Sigmoid colon (tissue), 7 donors: ENCODE data around the gene CTLA4. TPM values are rescaled to one million over a fixed set of nuclear protein-coding genes. Genes with fewer than 3 reads are reported as not detected.
A peak's percentile ranks its signal among the peaks of the same experiment; 100 is the strongest.

Experiments
- DNase-seq: peaks from one replicate; pipeline ENCODE4 v3.0.0-alpha.2; 2019
- H3K27ac ChIP-seq, 4 donors: fragments of 200-600 bp; sonication (generic); one replicate each; pipeline ENCODE4 v1.5.1; 2016 to 2019; ENCODE audit warnings: mild to moderate bottlenecking in 1 of 4
- H3K27me3 ChIP-seq, 3 donors: fragments of 200-600 bp; sonication (generic); one replicate each; pipeline ENCODE4 v1.5.1; 2019; ENCODE audit warnings: mild to moderate bottlenecking in 1 of 3
- H3K36me3 ChIP-seq, 4 donors: fragments of 200-600 bp; sonication (generic); one replicate each; pipeline ENCODE4 v1.5.1; 2016 to 2019
- H3K4me1 ChIP-seq, 4 donors: fragments of 200-600 bp; sonication (generic); one replicate each; pipeline ENCODE4 v1.5.1; 2017 to 2019
- H3K4me3 ChIP-seq, 4 donors: fragments of 200-600 bp; sonication (generic); one replicate each; pipeline ENCODE4 v1.5.1; 2017 to 2019; ENCODE audit warnings: mild to moderate bottlenecking in 2 of 4, moderate library complexity in 1 of 4
- H3K9me3 ChIP-seq, 4 donors: fragments of 200-600 bp in 3 of 4; sonication (generic) in 3 of 4; one replicate each; pipeline versions ENCODE4 v1.5.1 to v1.6.1; 2013 to 2019
- EP300 ChIP-seq, 4 donors: sonication (generic); formaldehyde crosslinking; IDR thresholded peaks; one replicate each; pipeline ENCODE4 v1.6.1; 2017; ENCODE audit warnings: antibody characterized with exemption in 4 of 4
- POLR2A ChIP-seq, 2 donors: fragments of 450-650 bp; IDR thresholded peaks; one replicate each; pipeline ENCODE4 v1.6.1; 2016; ENCODE audit warnings: antibody characterized with exemption in 2 of 2, mild to moderate bottlenecking in 2 of 2, moderate library complexity in 2 of 2
- POLR2AphosphoS5 ChIP-seq, 4 donors: sonication (generic); formaldehyde crosslinking; IDR thresholded peaks; one replicate each; pipeline ENCODE4 v1.6.1; 2017; ENCODE audit warnings: antibody characterized with exemption in 4 of 4
- WGBS, 2 donors: extraction: QIAGEN DNeasy Blood & Tissue Kit; methylation state at CpG; one replicate each; pipeline ENCODE4 v1.1.7; 2013; 5-methylcytosine and 5-hydroxymethylcytosine counted together
- intact Hi-C: fragments of 100-400 bp; cut with DNase I; formaldehyde crosslinking; loops from one replicate; pipeline ENCODE4 v1.15.1; 2023
- polyA plus RNA-seq, 3 donors: library from polyadenylated mRNA; stranded (reverse); fragments of 200-250 nt; gene quantifications; one replicate each; pipeline ENCODE4 v1.2.3, GENCODE V29; 2013
- total RNA-seq, 4 donors: library from RNA; depleted of rRNA; stranded (reverse); fragments of >200 nt; gene quantifications; one replicate each; pipeline ENCODE4 v1.1.0, GENCODE V29; 2016
- TF ChIP-seq, protein P1 (sequence below), 4 experiments: fragments of 450-650 bp in 3 of 4; fragments of 200-600 bp in 1 of 4; IDR thresholded peaks; one replicate each; pipeline ENCODE4 v1.5.1; 2016 to 2019; ENCODE audit warnings: antibody characterized with exemption in 4 of 4, mild to moderate bottlenecking in 3 of 4, moderate library complexity in 2 of 4
- donor health status: healthy with polysubstance abuse.
- donor health status: Bipolar disorder and iron deficiency.
- donor health status: healthy.

The CTLA4 gene
- total and polyA plus RNA-seq, 7 donors, result 0.49 to 9.0 TPM; not detected in 5

DNA sequence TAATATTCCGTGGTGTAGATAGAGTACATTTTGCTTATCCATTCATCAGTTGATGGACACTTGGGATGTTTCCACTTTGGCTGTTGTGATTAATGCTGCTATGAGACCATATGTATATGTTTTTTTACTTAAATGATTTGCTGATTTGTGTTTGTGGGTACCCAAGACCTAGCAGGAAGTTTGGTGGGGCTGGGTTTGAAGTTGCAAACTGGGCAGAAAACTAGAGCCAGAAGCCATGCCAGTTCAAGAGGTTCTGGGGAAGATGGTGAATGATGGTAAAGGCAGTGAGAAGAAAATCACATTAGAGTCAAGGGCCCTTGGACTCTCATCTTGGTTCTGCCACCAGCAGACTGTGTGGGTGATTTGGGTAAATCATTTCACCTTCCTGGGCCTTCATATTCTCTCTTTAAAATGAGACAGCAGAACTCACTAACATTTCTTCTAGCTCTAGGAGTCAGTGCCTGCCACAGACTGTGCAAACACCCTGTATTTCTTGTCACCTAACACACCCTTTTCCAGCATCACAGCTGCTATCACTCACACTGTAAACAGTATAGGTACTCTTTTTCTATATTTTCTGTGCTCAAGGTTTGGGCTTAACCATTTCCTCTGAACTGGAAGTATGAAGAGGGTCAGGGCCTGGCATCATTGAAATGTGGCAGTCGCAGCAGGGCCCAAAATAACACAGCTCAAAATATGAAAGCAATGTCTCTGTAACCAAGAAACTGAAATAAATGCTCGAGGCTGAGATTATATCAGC is 8.4 kb upstream of the CTLA4 start:
- no peaks in the 10 kb centered on the region for H3K36me3 ChIP-seq
- DNase-seq, result no peak
- peak overlapping the region in 1 of 4 donors; percentile 39 for H3K27ac ChIP-seq
- H3K4me1 ChIP-seq, result peaks cover 0 to 7% (median 2%) of the 10 kb centered on the region in 4 donors
- TF ChIP-seq, protein P1, sequence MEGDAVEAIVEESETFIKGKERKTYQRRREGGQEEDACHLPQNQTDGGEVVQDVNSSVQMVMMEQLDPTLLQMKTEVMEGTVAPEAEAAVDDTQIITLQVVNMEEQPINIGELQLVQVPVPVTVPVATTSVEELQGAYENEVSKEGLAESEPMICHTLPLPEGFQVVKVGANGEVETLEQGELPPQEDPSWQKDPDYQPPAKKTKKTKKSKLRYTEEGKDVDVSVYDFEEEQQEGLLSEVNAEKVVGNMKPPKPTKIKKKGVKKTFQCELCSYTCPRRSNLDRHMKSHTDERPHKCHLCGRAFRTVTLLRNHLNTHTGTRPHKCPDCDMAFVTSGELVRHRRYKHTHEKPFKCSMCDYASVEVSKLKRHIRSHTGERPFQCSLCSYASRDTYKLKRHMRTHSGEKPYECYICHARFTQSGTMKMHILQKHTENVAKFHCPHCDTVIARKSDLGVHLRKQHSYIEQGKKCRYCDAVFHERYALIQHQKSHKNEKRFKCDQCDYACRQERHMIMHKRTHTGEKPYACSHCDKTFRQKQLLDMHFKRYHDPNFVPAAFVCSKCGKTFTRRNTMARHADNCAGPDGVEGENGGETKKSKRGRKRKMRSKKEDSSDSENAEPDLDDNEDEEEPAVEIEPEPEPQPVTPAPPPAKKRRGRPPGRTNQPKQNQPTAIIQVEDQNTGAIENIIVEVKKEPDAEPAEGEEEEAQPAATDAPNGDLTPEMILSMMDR (IDR thresholded peaks at IDR 0.05), result no peak
- no peak for TF ChIP-seq EP300 (IDR thresholded peaks at IDR 0.05)
- no peak for TF ChIP-seq POLR2AphosphoS5 (IDR thresholded peaks at IDR 0.05)
- WGBS, 2 donors, result 83 to 89% methylated on average over 3 of the region's 3 CpGs
- H3K9me3 ChIP-seq, result peaks cover 0 to 1% (median 0%) of the 10 kb centered on the region in 4 donors
- H3K27me3 ChIP-seq, result no peaks in the 10 kb centered on the region
- no peak overlapping the region for H3K4me3 ChIP-seq
- intact Hi-C loops, result no loop called here

DNA sequence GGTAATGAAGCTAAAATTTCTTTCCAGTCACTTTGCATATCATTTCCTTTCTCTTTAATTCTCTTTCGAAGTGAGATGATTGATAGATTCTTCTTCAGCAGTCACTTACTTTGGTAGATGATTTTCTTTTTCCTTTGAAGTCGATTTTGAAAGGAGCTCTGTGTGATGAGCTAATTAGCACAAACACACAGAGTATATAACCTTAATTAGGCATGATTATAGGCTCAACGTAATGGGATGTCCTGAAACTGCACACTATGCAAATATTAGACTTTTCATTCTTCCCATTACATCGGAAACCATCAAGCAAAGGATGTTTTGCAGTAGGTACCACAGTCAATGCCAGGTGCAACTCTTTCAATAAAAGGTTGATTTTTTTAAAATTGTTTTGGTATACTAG is 6.4 kb upstream of the CTLA4 start:
- Histone ChIP-seq H3K27me3 (no peaks in the 10 kb centered on the region), H3K27ac (no peak overlapping the region), H3K4me1 (peaks cover 0 to 7% (median 2%) of the 10 kb centered on the region in 4 donors), H3K36me3 (no peaks in the 10 kb centered on the region), H3K4me3 (no peak overlapping the region), H3K9me3 (peaks cover 0 to 3% (median under 1%) of the 10 kb centered on the region in 4 donors)
- 29 to 51% methylated on average over 4 of the region's 4 CpGs for WGBS, 2 donors
- TF ChIP-seq, protein P1 (IDR thresholded peaks at IDR 0.05), result no peak
- TF ChIP-seq EP300 (IDR thresholded peaks at IDR 0.05), result no peak
- TF ChIP-seq POLR2AphosphoS5 (IDR thresholded peaks at IDR 0.05), result no peak
- intact Hi-C loops, result no loop called here
- DNase-seq, result no peak

DNA sequence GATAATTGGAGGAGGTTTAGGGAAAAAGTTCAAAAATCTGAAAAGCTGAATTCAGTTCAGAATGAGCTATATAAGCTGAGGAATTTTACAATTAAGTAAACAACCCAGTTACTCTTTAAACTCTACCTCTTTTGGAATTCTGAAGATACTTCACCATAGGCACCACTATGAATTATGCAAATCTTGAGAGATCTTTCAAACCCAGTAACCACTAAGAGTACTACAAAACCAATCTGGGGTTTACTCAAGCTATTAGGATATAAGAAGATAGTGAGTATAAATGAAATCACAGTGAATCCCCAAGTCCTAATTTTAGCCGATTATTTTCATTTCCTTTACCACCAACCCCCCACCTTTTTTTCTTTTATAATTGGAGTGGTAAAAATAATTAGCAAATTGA is 6.0 kb upstream of the CTLA4 start:
- H3K4me1 ChIP-seq, result peaks cover 0 to 7% (median 2%) of the 10 kb centered on the region in 4 donors
- no peak for DNase-seq
- H3K9me3 ChIP-seq, result peaks cover 0 to 3% (median under 1%) of the 10 kb centered on the region in 4 donors
- no peaks in the 10 kb centered on the region for H3K36me3 ChIP-seq
- no peak overlapping the region for H3K4me3 ChIP-seq
- H3K27me3 ChIP-seq, result no peaks in the 10 kb centered on the region
- 77 to 78% methylated on average over 1 of the region's 1 CpG for WGBS, 2 donors
- H3K27ac ChIP-seq, result no peak overlapping the region
- intact Hi-C loops, result no loop called here
- TF ChIP-seq POLR2AphosphoS5 (IDR thresholded peaks at IDR 0.05), result no peak
- no peak for TF ChIP-seq POLR2A (IDR thresholded peaks at IDR 0.05)
- TF ChIP-seq EP300 (IDR thresholded peaks at IDR 0.05), result no peak
- TF ChIP-seq, protein P1 (IDR thresholded peaks at IDR 0.05), result no peak

- H3K4me3 ChIP-seq, result no peak overlapping the region
- WGBS, 2 donors, result 69 to 85% methylated on average over 6 of the region's 6 CpGs
- no peaks in the 10 kb centered on the region for H3K27me3 ChIP-seq
- no peaks in the 10 kb centered on the region for H3K36me3 ChIP-seq
- TF ChIP-seq POLR2AphosphoS5 (IDR thresholded peaks at IDR 0.05), result no peak
- no peaks in the 10 kb centered on the region for H3K4me1 ChIP-seq
- no peak overlapping the region for H3K27ac ChIP-seq
- intact Hi-C loops, result no loop called here
- H3K9me3 ChIP-seq, result peaks cover 0 to 3% (median 0%) of the 10 kb centered on the region in 4 donors
- no peak for DNase-seq
Measured at GRCh38 chr2:203869223-203870042, 1.9 kb downstream of the CTLA4 start.

DNA sequence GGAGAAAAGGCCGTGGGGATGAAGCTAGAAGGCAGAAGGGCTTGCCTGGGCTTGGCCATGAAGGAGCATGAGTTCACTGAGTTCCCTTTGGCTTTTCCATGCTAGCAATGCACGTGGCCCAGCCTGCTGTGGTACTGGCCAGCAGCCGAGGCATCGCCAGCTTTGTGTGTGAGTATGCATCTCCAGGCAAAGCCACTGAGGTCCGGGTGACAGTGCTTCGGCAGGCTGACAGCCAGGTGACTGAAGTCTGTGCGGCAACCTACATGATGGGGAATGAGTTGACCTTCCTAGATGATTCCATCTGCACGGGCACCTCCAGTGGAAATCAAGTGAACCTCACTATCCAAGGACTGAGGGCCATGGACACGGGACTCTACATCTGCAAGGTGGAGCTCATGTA is 2.9 kb downstream of the CTLA4 start:
- H3K9me3 ChIP-seq, result no peaks in the 10 kb centered on the region
- intact Hi-C loops, result no loop called here
- 83 to 88% methylated on average over 9 of the region's 9 CpGs for WGBS, 2 donors
- no peak for DNase-seq
- H3K36me3 ChIP-seq, result no peaks in the 10 kb centered on the region
- H3K4me1 ChIP-seq, result no peaks in the 10 kb centered on the region
- TF ChIP-seq POLR2AphosphoS5 (IDR thresholded peaks at IDR 0.05), result no peak
- no peak overlapping the region for H3K4me3 ChIP-seq
- H3K27ac ChIP-seq, result peak overlapping the region in 1 of 4 donors; percentile 20
- H3K27me3 ChIP-seq, result no peaks in the 10 kb centered on the region
